Trophoblast cell (in vitro differentiated cells and primary cell): ENCODE results near the gene PTPRN2.

Experiments
- DNase-seq, 2 donors: peaks; one replicate each; pipeline ENCODE4 v3.0.0-alpha.2; 2016
- H2AFZ ChIP-seq: 2 replicates; pipeline ENCODE4 v1.6.1; 2013; ENCODE audit warnings: low read length, moderate library complexity, mild to moderate bottlenecking; ENCODE audit not compliant: insufficient read depth, poor library complexity
- H2AK5ac ChIP-seq: 2 replicates; pipeline ENCODE4 v1.6.1; 2013; ENCODE audit warnings: mild to moderate bottlenecking, low read length
- H2BK120ac ChIP-seq: 2 replicates; pipeline ENCODE4 v1.6.1; 2013; ENCODE audit warnings: low read length, mild to moderate bottlenecking, moderate library complexity; ENCODE audit not compliant: insufficient read depth, poor library complexity
- H2BK12ac ChIP-seq: 2 replicates; pipeline ENCODE4 v1.6.1; 2013; ENCODE audit warnings: mild to moderate bottlenecking, low read length, moderate library complexity
- H2BK5ac ChIP-seq: 2 replicates; pipeline ENCODE4 v1.6.1; 2013; ENCODE audit warnings: low read length, low read depth, moderate library complexity, mild to moderate bottlenecking; ENCODE audit not compliant: poor library complexity
- H3K14ac ChIP-seq: 2 replicates; pipeline ENCODE4 v1.6.1; 2013; ENCODE audit warnings: mild to moderate bottlenecking, low read length
- H3K18ac ChIP-seq: 2 replicates; pipeline ENCODE4 v1.6.1; 2013; ENCODE audit warnings: mild to moderate bottlenecking, low read length
- H3K23ac ChIP-seq: 2 replicates; pipeline ENCODE4 v1.6.1; 2013; ENCODE audit warnings: low read length
- H3K27ac ChIP-seq: 2 replicates; pipeline ENCODE4 v1.5.1; 2013; ENCODE audit warnings: low read depth, mild to moderate bottlenecking, inconsistent platforms, low read length, moderate library complexity
- H3K27me3 ChIP-seq: 2 replicates; pipeline ENCODE4 v1.6.1; 2013; ENCODE audit warnings: inconsistent platforms, mild to moderate bottlenecking, low read length, moderate library complexity; ENCODE audit not compliant: insufficient read depth
- H3K36me3 ChIP-seq, 2 experiments: 1 replicate in 1 of 2; 2 replicates in 1 of 2; pipeline ENCODE4 v1.6.1; 2013; ENCODE audit warnings: low read length in 2 of 2, mild to moderate bottlenecking in 2 of 2, moderate library complexity in 1 of 2; ENCODE audit not compliant: insufficient read depth in 2 of 2, control insufficient read depth in 1 of 2
- H3K4ac ChIP-seq: 2 replicates; pipeline ENCODE4 v1.6.1; 2013; ENCODE audit warnings: low read depth, mild to moderate bottlenecking, low read length, moderate library complexity
- H3K4me1 ChIP-seq, 2 experiments: 1 replicate in 1 of 2; 2 replicates in 1 of 2; pipeline ENCODE4 v1.6.1; 2013; ENCODE audit warnings: low read length in 2 of 2, mild to moderate bottlenecking in 2 of 2, moderate library complexity in 1 of 2; ENCODE audit not compliant: insufficient read depth in 2 of 2, control insufficient read depth in 1 of 2
- H3K4me2 ChIP-seq: 2 replicates; pipeline ENCODE4 v1.6.1; 2013; ENCODE audit warnings: inconsistent platforms, mild to moderate bottlenecking, low read length, moderate library complexity
- H3K4me3 ChIP-seq: 2 replicates; pipeline ENCODE4 v1.5.1; 2013; ENCODE audit warnings: mild to moderate bottlenecking, low read depth, low read length, inconsistent platforms
- H3K79me1 ChIP-seq: one replicate; pipeline ENCODE4 v1.6.1; 2013; ENCODE audit warnings: low read length
- H3K79me2 ChIP-seq: 2 replicates; pipeline ENCODE4 v1.6.1; 2013; ENCODE audit warnings: low read length, mild to moderate bottlenecking; ENCODE audit not compliant: control insufficient read depth, insufficient read depth, poor library complexity
- H3K9ac ChIP-seq: 2 replicates; pipeline ENCODE4 v1.6.1; 2013; ENCODE audit warnings: mild to moderate bottlenecking, low read length
- H3K9me3 ChIP-seq: 2 replicates; pipeline ENCODE4 v1.6.1; 2013; ENCODE audit warnings: low read depth, mild to moderate bottlenecking, control low read depth, inconsistent platforms, low read length; ENCODE audit not compliant: insufficient read depth
- H4K12ac ChIP-seq: 2 replicates; pipeline ENCODE4 v1.6.1; 2013; ENCODE audit warnings: low read depth, mild to moderate bottlenecking, low read length, moderate library complexity
- H4K8ac ChIP-seq: 2 replicates; pipeline ENCODE4 v1.6.1; 2013; ENCODE audit warnings: low read depth, mild to moderate bottlenecking, low read length, moderate library complexity
- H4K91ac ChIP-seq: one replicate; pipeline ENCODE4 v1.6.1; 2013; ENCODE audit warnings: low read depth, mild to moderate bottlenecking, low read length, moderate library complexity
- WGBS: extraction: QIAGEN DNeasy Blood & Tissue Kit; methylation state at CpG from one replicate; pipeline ENCODE4 v1.1.7; 2013; ENCODE audit warnings: missing lambda C conversion rate; ENCODE audit not compliant: insufficient read length, insufficient coverage; ENCODE audit errors: extremely low coverage; 5-methylcytosine and 5-hydroxymethylcytosine counted together

Gene PTPRN2

DNA sequence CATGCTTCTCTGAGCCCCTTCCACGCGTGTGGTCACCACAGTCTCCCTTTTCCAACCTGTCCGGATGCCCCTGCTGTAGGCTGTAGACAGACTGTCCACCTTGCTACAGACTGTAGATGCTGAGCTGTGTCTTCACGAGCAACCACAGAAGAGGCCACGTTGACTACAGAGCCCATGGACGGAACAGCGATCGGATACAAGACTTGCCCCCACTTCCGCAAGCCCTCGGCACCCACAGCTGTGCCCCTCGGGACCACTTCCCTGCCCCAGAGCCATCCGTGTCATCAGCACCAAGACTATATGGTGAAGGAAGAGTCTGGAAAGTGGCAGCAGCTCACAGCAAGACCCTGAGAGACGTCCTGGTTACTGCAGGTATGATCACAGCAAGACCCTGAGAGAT lies 759.4 kb downstream of the PTPRN2 start:
- H3K18ac ChIP-seq = no peak overlapping the region
- H3K4me1 ChIP-seq = no peaks in the 10 kb centered on the region
- H2AFZ ChIP-seq = no peak overlapping the region
- H3K4ac ChIP-seq = no peak overlapping the region
- no peak overlapping the region for H3K23ac ChIP-seq
- H4K8ac ChIP-seq = no peak overlapping the region
- WGBS = no CpG with 5 or more reads among the region's 13 CpGs
- H4K12ac ChIP-seq = no peak overlapping the region
- no peak overlapping the region for H4K91ac ChIP-seq
- H2AK5ac ChIP-seq = no peak overlapping the region
- no peaks in the 10 kb centered on the region for H3K79me2 ChIP-seq
- H2BK12ac ChIP-seq = no peak overlapping the region
- no peak overlapping the region for H2BK120ac ChIP-seq
- no peak overlapping the region for H2BK5ac ChIP-seq
- no peaks in the 10 kb centered on the region for H3K27me3 ChIP-seq
- H3K79me1 ChIP-seq = no peaks in the 10 kb centered on the region
- no peak overlapping the region for H3K4me3 ChIP-seq
- no peak overlapping the region for H3K4me2 ChIP-seq
- no peak for DNase-seq
- H3K36me3 ChIP-seq = no peaks in the 10 kb centered on the region
- peaks cover 24% of the 10 kb centered on the region for H3K9me3 ChIP-seq
- H3K14ac ChIP-seq = no peak overlapping the region
- no peak overlapping the region for H3K9ac ChIP-seq
- H3K27ac ChIP-seq = no peak overlapping the region

DNA sequence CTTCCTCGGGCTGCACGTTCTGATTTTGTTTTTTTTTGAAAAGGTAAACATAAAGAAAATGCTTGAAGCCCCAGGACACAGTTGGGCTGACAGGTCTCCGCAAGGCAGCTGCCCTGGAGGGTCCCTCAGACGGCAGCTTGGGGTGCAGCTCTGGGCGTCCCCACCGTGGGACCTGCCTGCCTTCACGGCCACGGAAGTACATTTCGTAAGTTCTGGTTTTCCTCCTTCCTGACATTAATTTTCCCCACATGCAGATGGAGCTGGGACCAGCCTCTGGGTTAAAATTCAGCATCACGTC lies 759.8 kb downstream of the PTPRN2 start:
- H3K27me3 ChIP-seq = no peaks in the 10 kb centered on the region
- H4K12ac ChIP-seq = no peak overlapping the region
- H3K4me3 ChIP-seq = no peak overlapping the region
- WGBS = no CpG with 5 or more reads among the region's 10 CpGs
- no peak overlapping the region for H3K18ac ChIP-seq
- H3K23ac ChIP-seq = no peak overlapping the region
- H3K4me1 ChIP-seq = no peaks in the 10 kb centered on the region
- H2BK5ac ChIP-seq = no peak overlapping the region
- H3K27ac ChIP-seq = no peak overlapping the region
- peaks cover 24% of the 10 kb centered on the region for H3K9me3 ChIP-seq
- H3K36me3 ChIP-seq = no peaks in the 10 kb centered on the region
- no peak overlapping the region for H2AFZ ChIP-seq
- H3K4me2 ChIP-seq = no peak overlapping the region
- H3K79me1 ChIP-seq = no peaks in the 10 kb centered on the region
- no peak overlapping the region for H4K91ac ChIP-seq
- no peak overlapping the region for H4K8ac ChIP-seq
- no peak overlapping the region for H2AK5ac ChIP-seq
- no peak overlapping the region for H2BK12ac ChIP-seq
- no peak for DNase-seq
- H3K9ac ChIP-seq = no peak overlapping the region
- H2BK120ac ChIP-seq = no peak overlapping the region
- no peak overlapping the region for H3K4ac ChIP-seq
- H3K79me2 ChIP-seq = no peaks in the 10 kb centered on the region
- H3K14ac ChIP-seq = no peak overlapping the region

DNA sequence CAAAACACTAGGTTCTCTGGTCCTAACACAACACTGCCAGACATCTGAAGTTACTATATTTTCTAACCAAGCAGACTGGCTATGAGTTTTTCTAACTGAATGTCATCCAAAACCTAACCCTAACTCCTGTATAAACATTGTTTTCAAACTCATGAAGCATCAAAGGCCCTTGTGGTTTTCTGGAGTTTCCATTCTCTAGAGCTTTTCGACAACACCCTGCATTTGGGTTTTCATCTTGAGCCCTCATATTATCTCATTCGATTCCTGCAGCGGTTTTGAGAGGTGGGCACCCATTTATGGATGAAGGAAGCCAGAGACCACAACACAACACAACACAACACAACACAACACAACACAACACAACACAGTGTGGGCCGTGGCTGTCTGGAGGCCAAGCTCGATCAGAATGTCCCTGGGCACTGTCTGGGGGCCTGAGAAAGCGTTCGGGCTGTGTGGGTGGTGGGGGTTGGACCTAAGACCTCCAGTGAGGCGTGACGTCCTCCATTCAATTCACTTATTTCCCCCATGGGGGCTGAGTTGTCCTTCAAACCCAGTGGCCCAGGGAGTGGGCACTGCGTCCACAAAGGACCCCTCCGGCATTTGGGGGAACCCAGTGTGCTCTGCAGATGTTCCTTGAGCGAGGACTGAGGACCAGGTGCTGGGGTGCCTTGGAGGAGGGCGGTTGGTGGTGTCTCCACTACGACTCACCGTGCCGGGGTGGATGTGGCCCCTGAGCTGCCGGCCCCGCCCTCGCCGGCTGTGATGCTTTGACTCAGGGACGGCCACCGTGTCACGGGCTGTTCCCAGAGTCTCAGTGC lies 760.4 kb downstream of the PTPRN2 start:
- Histone ChIP-seq H3K14ac (no peak overlapping the region), H3K23ac (no peak overlapping the region), H2BK12ac (no peak overlapping the region), H3K79me2 (no peaks in the 10 kb centered on the region), H3K4me1 (no peaks in the 10 kb centered on the region), H3K79me1 (no peaks in the 10 kb centered on the region), H3K9ac (no peak overlapping the region), H2AK5ac (no peak overlapping the region), H3K9me3 (peaks cover 24% of the 10 kb centered on the region), H3K27me3 (no peaks in the 10 kb centered on the region), H4K91ac (no peak overlapping the region), H3K18ac (no peak overlapping the region), H3K27ac (no peak overlapping the region), H3K4me2 (no peak overlapping the region), H3K4me3 (no peak overlapping the region), H2BK5ac (no peak overlapping the region), H4K8ac (no peak overlapping the region), H2AFZ (no peak overlapping the region), H4K12ac (no peak overlapping the region), H3K4ac (no peak overlapping the region), H3K36me3 (no peaks in the 10 kb centered on the region), H2BK120ac (no peak overlapping the region)
- DNase-seq = no peak
- no CpG with 5 or more reads among the region's 23 CpGs for WGBS

DNA sequence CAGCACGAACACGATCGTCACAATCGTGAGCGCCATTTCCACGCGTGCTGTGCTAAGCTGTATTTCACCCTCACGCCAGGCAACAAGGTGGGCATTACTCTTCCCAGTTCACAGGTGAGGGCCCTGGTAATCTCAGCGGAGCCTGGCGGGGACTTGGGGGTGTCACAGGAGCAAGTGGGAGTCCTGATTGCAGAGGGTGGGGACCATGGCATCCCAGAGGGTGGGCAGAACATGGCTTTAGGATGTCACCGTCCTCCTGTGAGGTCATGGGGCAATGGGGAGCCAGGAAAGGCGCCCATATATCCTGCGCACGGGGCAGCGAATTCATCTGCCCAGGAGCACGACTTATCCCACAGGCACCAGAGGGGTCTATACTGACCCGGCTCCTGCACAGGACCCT lies 761.1 kb downstream of the PTPRN2 start:
- Histone ChIP-seq H3K79me2 (no peaks in the 10 kb centered on the region), H3K23ac (no peak overlapping the region), H3K4me3 (no peak overlapping the region), H3K4me2 (no peak overlapping the region), H2AFZ (no peak overlapping the region), H3K27me3 (no peaks in the 10 kb centered on the region), H3K4ac (no peak overlapping the region), H4K12ac (no peak overlapping the region), H2BK12ac (no peak overlapping the region), H4K8ac (no peak overlapping the region), H3K4me1 (no peaks in the 10 kb centered on the region), H3K9me3 (peaks cover 22% of the 10 kb centered on the region), H3K79me1 (no peaks in the 10 kb centered on the region), H3K36me3 (no peaks in the 10 kb centered on the region), H2BK120ac (no peak overlapping the region), H3K27ac (no peak overlapping the region), H3K18ac (no peak overlapping the region), H4K91ac (no peak overlapping the region), H2BK5ac (no peak overlapping the region), H3K14ac (no peak overlapping the region), H2AK5ac (no peak overlapping the region), H3K9ac (no peak overlapping the region)
- DNase-seq = no peak
- no CpG with 5 or more reads among the region's 17 CpGs for WGBS
